B cell (primary cell): Measurements from ENCODE around the gene C1orf116.

ENCODE experiments used
- EZH2 ChIP-seq: IDR thresholded peaks from 2 replicates; pipeline ENCODE4 v1.6.1; 2012; ENCODE audit warnings: borderline replicate concordance, low read depth, mild to moderate bottlenecking, moderate library complexity, low read length; ENCODE audit not compliant: insufficient read depth, poor library complexity, severe bottlenecking
- TF ChIP-seq, protein P1 (sequence below): fragments of 200-600 bp; IDR thresholded peaks from one replicate; pipeline ENCODE4 v1.8.0; 2022; ENCODE audit warnings: antibody characterized with exemption, mild to moderate bottlenecking

DNA sequence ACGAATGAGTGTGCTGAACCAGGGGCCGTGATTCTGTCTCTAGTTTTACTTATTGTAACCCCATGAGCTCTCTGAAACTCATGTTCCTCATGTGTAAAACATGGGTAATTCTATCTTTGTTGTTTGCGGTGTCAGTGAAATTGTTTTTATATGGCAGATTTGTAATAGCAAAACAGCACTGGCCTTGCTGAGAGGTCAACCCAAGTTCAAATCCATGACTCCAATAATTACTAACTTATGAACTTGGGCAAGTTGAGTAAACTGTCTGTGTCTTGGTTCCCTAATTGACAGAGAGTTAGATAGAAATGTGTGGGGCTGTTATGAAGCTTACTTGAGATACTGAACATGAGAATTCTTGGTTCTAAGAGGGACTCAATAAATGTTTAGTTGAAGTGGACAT is 17.8 kb downstream of the C1orf116 start:
- TF ChIP-seq, protein P1, sequence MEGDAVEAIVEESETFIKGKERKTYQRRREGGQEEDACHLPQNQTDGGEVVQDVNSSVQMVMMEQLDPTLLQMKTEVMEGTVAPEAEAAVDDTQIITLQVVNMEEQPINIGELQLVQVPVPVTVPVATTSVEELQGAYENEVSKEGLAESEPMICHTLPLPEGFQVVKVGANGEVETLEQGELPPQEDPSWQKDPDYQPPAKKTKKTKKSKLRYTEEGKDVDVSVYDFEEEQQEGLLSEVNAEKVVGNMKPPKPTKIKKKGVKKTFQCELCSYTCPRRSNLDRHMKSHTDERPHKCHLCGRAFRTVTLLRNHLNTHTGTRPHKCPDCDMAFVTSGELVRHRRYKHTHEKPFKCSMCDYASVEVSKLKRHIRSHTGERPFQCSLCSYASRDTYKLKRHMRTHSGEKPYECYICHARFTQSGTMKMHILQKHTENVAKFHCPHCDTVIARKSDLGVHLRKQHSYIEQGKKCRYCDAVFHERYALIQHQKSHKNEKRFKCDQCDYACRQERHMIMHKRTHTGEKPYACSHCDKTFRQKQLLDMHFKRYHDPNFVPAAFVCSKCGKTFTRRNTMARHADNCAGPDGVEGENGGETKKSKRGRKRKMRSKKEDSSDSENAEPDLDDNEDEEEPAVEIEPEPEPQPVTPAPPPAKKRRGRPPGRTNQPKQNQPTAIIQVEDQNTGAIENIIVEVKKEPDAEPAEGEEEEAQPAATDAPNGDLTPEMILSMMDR = no peak
- TF ChIP-seq EZH2 = no peak
